ENCODE results near the gene RAD9A.
"Not testable (repeated sequence)": the region's sequence is repeated elsewhere in the genome, so short reads cannot be mapped to it uniquely, and the experiment has no call there.

Gene RAD9A

DNA sequence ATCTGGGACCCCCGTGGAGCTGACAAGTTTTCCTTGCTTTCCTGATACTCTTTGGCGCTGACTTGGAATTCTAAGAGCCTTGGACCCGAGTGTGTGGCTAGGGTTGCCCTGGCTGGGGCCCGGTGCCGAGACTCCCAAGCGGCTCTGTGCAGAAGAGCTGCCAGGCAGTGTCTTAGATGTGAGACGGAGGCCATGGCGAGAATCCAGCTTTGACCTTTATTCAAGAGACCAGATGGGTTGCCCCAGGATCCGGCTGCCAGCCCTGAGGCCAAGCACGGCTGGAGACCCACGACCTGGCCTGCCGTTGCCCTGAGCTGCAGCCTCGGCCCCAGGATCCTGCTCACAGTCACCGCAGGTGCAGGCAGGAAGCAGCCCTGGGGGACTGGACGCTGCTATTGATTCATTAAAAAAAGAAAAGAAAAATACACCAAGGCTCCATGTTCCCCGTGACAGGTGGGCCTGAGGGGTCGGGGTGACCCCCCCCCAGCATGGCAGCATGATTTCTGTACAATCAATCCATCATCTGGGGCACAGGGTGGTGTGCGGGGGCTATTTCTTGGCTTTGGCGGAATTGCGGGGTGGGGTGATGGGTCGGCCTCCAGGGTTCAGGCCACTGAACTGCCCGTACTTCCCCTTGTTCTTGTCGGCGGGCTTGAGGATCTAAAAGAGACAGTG lies 6.3 kb downstream of the RAD9A start:
- DNase-seq = no peak

DNA sequence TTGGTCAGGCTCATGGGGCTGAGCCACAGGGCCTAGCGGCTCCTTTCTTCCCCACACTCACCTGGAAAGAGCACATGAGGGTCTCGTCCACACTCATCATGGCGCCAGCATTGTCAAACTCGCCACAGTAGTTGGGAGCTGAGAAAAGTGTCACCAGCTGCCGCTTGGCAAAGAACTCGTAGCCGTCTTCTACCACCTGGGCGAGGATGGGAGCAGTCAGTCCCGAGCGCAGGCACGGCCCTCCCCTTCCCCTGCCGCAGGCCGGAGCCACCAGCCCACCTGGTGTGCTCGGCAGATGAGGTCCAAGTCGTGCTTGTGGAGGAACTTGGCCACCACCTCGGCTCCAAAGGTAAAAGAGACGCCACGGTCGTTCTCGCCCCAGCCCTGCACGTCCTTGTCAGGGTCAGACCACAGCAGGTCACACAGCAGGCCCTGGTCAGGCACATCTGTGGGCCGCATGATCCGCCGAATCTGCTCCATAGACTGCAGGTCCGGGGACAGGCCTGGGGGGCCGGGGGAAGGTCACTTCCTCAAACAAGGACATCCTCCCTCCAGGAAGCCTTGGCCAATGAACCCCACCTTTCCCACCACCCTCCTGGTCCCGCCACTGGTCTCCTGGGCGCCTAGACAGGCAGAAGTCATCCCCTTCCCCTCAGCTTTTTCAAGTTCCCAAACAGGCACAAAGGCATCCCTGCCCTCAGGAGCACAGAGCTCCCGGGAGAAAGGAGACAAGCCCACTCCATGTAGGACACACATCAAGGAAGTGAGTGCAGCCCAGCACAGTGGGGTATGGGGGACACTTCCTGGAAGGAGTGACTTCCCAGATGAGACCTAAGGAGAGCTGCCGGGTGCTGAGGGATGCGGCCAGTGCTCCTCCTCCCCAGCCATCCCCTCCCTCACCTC lies 7.1 kb downstream of the RAD9A start:
- no peak for DNase-seq

DNA sequence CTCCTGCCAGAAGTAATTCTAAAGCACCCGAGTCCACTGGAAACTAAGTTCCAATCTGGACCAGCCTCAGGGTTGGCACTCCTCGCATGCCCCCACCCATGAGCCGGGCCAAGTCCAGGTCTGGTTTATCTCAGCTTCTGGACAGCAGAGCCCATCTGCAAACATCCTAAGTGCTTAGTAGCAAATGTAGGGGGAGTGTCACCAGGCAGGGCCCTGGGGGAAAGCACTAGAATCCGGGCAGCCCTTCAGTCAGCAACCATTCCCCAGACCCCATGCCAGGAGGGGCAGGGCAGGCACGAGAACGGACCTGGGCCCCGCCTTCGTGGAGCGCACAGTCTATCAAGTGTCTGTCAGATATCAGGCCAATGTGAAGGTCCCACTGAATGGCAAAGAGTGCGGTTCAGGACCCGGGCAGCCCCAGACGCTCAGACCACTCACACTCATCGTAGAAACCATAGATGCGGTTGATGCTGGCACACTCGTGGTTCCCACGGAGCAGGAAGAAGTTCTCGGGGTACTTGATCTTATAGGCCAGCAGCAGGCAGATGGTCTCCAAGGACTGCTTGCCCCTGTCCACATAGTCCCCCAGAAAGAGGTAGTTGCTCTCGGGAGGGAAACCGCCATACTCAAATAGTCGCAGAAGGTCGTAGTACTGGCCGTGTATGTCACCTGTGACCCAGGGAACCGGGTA lies 8.6 kb downstream of the RAD9A start:
- DNase-seq = no peak

DNA sequence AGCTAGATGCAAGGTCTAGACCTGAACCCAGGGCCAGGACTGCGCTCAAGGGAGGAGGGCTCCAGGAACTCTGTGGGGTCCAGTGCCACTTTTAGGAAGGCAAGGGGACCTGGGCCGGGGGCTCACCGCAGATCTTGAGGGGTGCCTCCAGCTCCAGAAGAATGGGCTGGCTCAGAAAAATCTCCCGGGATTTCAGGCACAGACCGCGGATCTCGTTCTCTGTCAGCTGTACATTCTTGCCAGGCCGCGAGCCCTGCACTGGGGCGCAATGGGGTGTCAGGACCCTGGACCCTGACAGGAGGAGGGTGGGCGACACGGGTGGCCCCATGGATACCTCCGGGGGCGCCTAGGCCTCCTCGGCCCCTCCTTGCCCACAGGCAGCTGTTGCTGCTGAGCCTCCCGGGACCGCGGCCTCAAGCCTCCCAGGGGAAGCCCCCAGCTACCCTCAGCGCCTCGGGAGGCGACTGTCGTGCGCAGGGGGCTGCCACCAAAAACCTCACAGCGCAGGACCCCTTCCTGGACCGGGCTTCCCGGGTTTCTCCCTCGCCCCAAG lies 9.2 kb downstream of the RAD9A start:
- no peak for DNase-seq

DNA sequence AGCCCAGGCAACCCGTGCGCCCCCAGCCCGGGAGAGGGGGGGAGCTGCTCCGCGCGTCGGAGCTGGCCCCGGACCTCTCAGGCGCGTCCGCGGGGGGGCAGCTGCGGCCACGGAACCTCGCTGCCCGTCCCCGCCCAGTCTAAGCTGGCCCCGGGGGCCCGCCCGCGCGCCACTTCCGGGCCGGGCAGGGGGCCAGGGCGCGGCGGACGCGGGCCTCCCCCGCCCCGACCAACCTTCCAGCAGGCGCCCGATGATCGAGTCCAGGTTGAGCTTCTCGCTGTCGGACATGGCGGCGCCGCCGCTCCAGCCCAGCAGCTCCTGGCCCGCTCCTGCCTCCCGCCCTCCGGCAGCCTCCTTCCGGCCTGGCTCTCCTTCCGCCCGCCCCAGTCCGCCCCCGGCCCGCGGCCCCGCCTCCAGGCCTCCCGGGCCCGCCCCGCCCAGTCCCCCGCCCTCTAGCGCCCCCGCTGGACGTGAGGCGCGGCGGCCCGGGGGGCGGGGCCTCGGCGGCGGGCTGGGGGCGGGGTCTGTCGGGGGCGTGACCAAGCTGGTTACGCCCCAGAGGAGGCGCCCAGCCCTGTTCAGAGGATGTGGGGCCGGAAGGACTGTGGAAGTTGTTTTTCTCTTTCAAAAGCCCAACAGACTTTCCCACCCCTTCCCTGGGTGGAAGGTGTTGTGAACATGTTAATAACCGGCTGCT lies 9.9 kb downstream of the RAD9A start, which contains the start of gene PPP1CA:
Gene PPP1CA (minus strand): TSS at position 364 of the 697 bp plus-strand sequence. CDS start 76 bp downstream, at position 288.
- peak; percentile 61 for DNase-seq

DNA sequence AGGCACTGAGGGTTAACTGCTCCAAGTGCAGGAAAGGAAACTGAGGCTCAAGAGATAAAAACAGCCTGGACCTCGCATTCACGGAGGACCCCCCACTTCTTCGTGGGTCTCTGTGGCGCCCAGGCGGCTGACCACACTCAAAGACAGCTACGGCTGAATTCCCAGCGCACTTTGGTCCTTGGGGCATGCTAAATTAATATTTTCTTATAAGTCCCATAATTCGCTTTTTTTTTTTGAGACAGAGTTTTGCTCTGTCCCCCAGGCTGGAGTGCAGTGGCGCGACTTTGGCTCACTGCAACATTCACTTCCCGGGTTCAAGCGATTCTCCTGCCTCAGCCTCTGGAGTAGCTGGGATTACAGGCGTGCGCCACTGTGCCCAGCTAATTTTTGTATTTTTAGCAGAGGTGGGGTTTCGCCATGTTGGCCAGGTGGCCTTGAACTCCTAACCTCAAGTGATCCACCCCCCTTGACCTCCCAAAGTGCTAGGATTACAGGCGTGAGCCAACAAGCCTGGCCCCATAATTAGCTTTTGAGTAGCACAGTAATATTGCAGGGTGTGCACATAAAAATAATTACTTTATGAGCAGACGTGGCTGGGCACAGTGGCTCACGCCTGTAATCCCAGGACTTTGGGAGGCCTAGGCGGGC lies 10.5 kb downstream of the RAD9A start:
- DNase-seq = not testable (repeated sequence)

DNA sequence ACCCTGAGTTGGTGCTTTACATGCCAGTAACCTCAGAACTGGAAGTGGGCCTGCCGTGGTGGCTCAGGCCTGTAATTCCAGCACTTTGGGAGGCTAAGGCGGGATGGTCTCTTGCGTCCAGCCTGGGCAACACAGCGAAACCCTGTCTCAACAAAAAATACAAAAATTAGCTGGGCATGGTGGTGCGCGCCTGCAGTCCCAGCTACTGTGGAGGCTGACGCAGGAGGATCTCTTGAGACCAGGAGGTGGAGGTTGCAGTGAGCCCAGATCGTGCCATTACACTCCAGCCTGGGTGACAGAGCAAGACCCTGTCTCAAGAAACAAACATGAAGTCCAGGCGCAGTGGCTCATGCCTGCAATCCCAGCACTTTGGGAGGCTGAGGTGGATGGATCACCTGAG lies 11.3 kb downstream of the RAD9A start:
- DNase-seq = not testable (repeated sequence)

DNA sequence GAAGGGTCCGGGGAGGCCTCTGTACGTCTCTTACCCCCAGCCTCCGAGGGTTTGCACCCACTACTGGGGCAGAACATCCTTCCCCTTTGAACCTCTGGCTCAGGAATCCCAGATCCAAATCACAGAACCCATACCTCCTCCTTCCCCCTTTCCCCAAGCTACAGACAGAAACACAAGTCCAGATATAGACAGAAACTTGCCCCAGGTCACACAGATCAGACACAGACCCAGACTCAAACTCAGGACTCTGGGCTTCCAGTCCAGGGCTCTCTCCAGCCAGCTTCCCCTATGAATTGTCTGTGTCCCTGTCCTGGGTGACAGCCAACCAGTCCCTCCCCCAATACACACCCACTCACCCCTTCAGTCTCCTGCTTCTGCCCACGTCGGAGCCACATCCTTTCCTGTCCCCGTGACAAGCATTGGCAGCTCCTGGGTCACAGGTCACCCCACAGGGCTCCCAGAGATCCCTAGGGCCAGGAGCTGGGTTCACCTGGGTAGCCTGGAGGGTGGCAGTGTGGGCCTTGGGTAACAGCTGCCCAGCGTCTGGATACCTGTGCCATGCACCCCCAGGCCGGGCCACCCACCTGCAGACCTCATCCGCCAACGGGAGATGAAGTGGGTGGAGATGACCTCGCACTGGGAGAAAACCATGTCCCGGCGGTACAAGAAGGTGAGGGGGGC lies 12.9 kb downstream of the RAD9A start:
- no peak for DNase-seq

DNA sequence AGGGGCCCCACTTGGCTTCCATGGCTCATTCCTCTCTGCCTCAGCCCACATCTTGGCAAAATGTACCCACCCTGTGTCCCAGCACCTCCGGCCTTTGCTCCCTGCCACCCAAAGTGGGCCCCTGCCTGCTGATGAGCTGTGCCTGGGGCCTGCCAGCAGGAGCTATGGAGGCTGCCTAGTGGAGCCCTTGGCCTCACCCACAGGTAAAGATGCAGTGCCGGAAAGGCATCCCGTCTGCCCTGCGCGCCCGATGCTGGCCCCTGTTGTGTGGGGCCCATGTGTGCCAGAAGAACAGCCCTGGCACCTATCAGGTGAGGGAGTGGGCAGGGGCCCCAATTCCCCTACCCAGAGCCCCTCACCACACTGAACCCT lies 13.4 kb downstream of the RAD9A start:
- no peak for DNase-seq

DNA sequence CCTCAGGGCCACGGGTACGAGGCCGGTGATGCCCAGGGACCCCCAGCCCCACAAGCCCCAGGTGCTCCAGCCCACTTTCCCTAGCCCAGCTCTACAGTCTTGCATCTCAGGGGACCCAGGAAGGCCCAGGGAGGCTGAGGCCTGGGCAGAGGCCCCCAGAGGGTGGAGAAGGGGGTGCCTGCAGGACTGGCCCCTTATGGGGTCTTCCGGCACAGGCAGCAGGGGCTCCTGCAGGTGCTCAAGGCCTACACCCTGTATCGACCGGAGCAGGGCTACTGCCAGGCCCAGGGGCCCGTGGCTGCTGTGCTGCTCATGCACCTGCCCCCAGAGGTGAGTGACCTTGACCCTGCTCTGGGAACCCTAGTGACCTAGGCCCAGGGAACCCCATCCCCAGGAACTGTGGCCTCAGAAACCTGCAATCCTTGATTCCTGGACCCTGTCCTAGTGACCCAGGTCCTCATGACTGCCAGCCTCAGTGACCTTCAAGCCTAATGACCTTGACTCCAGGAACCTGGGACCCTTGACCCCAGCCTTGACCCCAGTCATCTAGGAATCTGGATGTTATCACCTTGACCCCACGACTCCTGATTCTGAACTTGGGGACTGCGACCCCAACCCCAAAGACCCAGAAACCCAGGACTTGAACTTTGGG lies 14.0 kb downstream of the RAD9A start:
- DNase-seq = no peak

DNA sequence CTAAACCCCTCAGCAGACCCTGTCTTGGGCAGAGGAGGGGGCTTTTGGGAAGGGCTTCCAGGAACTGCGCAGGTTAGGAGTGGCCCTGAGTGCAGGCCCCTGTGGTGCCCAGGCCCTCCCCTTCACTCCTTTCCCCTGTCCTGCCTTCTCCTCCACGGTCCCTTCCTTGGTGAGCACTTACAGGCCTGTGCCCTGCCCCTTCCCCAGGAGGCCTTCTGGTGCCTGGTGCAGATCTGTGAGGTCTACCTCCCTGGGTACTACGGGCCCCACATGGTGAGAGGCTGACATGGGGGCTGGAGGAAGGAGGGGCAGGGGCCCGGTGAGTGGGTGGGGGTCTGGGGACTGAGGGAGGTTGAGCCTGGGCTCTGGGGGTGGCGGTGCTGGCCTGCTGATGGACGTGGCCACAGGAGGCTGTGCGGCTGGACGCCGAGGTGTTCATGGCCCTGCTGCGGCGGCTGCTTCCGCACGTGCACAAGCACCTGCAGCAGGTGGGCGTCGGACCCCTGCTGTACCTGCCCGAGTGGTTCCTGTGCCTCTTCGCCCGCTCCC lies 14.7 kb downstream of the RAD9A start:
- no peak for DNase-seq

DNA sequence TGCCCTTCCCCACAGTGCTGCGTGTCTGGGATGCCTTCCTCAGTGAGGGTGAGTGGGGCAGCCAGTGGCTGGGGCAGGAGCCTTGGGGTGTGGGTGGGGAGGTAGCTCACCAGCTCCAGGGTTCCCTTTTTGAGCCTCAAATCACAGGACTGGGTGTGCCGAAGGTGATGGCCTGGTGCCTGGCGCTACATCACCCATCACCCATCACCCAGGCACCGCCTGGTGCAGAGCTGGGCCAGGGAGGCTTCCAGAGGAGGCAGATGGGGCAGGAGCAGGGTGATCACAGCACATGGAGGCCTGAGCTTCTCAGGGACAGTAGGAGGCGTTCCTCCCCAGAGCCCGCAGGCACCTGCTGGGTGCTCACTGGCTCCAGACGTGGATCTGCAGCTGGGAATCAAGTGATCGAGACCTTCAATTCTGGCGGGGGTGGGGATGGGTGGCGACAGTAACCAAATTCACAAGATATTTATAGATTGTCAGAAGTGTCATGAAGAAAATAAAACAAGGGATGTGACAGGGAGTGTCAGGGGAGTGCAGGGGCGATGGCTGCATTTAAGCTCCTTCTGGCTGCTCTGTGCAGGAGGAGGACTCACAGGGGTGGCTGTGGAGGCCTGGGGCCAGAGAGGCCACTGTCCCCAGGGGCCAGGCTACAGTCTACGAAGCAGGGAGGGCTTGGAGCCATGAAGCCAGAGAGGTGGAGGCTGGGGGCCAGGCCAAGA lies 15.3 kb downstream of the RAD9A start:
- no peak for DNase-seq

DNA sequence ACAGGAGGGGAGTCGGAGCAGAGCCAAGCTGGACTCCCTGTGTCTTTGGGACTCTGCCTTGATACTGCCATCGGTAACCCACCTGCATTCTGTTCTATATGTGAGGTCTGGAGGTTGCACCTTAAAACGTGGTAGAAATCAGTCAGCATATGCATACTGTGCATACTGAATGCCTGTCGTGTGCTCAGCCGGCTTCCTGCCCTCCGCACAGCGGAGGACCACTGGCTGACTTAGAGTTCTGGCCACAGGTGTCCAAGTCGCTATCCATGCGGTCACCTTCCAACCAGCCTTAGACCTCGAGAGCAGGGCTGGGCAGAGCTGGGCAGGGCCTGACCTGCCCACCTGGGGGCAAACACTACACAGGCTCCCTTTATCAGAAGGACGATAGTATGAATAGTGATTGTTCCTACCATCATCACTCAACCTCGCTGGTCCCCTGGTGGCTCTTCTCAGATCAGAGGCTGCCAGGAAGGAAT lies 15.9 kb downstream of the RAD9A start:
- no peak for DNase-seq

DNA sequence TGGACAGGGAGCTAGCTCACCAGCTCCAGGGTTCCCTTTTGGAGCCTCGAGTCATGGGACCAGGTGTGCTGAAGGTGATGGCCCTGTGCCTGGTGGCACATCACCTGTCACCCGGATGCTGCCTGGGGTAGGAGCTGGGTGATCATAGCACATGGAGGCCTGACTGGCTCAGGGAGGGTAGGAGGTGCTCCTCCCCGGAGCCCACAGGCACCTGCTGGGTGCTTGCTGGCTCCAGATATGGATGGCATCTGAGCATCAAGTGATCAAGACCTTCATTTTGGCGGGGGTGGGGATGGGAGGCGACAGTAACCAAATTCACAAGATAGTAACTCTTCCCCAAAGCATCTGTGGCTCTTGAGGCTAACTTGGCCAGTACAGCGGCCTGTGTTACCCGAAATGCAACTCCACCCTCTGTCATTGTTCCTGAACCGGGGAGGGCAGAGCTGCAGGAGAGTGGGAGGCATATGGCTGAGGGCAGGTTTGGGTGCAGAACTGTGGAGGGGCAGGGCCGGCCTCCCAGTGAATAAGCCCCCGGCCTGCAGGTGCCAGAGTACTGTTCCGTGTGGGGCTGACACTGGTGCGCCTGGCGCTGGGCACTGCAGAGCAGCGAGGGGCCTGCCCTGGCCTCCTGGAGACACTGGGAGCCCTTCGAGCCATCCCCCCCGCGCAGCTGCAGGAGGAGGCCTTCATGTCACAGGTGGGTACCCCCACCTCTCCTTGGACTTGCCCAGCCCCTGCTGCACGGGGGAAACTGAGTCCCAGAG lies 16.8 kb downstream of the RAD9A start:
- DNase-seq = no peak

DNA sequence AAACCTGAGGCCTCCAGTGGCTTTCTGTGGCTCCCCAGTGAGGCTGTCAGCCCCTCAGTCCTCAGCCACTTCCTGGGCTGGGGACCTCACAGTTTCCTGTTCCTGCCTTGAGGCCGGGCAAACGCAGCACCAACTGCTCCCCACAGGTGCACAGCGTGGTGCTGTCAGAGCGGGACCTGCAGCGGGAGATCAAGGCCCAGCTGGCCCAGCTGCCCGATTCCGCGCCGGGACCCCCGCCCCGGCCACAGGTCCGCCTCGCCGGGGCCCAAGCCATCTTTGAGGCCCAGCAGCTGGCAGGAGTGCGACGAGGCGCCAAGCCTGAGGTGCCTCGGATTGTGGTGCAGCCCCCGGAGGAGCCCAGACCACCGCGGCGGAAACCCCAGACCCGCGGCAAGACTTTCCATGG lies 17.5 kb downstream of the RAD9A start:
- no peak for DNase-seq

DNA sequence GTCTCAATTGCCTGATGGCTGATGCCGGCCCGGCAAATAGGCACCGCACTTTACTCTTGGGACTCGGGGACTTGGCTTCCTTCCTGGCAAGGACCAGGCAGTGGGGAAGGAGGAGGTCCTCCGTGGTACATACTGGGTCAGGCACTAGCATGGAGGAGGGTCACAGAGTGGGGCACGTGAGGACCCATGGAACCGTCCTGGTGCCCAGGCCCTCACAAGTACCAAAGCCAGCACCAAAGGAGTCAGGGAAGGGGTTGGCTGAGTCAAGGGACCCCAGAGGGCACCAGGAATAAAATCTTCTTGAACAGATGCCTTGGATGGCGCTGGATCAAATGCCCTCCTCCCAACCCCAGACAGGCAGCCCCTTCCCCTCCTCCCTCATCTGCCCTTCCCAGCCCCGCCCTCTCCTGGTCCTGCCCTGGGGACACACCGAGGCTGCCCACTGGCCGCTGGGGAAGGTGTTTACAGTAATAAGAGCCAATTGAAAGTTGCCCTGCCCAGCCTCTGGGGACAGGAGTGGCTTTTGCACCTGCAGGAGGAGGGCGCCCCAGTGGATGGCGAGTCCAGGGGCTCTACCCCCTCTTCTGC lies 18.1 kb downstream of the RAD9A start:
- no peak for DNase-seq

DNA sequence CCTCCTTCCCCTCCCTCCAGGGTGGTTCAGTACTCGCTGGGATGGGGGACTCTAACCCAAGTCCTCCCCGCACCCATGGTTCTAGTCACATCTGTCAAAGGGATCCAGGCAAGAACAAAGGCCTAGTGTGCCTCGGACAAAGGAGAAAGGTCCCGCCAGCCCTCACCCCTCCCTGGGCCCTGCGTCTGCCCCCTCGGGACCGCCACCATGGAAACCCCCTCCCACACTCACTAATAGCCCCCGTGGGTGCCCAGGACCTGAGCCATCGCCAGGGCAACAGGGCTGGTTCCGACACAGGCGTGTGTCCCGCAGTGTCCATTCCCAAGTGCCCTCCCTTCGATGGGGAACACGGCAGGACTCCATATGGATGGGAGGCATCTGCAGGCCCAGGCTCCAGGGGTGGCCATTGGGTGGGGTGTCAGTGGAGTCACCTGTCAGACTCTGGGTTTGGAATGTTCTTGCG lies 18.6 kb downstream of the RAD9A start:
- DNase-seq = no peak

DNA sequence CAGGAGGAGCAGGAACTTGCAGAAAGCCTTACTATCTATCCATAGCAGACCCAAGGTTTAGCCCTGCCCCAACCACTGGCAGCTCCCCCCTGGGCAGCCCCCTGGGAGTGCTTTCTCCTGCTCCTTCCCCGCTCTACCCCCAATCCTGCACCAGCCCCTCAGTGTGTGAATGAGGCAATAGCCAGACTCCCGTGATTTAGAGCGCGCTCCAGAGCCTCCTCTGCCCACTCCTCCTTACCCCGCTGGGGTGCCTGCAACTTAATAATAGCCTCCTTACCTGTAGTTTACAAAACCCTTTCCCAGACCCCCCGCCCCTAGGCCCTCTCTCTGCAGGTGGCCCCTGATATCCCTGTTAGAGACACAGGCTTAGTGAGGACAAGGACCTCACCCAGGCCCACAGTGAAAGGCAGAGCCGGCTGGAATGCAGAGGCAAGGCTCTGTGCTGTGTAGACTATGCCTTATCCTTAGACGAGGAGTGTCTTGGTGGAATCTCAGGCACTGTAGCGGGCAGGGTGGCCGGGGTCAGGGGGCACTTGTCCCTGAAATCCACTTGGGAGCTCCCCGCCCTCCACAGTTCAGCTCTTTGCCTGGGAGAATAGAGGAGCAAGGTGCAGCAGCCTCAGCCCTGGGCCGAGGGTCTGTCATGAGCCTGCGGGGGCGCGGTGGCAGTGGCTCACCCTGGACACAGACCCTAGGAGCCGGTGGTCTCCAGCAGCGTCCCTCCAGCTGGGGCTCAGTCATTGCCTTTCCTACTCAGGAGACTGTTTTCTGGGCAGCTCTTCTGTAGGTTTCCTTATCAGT lies 19.4 kb downstream of the RAD9A start:
- no peak for DNase-seq
